ENCODE data around the gene HSPA1B.

HSPA1B gene

DNA sequence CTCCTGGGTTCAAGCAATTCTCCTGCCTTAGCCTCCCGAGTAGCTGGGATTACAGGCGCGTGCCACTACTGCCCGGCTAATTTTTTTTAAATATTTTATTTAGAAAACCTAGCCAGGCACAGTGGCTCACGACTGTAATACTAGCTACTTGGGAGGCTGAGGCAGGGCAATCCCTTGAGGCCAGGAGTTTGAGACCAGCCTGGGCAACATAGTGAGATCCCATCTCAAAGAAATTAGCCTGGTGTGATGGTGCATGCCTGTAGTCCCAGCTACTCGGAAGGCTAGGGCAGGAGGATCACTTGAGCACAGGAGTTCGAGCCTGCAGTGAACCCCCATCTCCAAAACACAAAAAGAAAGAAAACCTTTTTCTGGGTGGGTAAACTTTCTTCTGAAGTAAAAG is 48.8 kb downstream of the HSPA1B start:
- no peak for DNase-seq (ENCODE audit: extremely low spot score, insufficient read length, low read depth)
- no peak for FAIRE-seq

DNA sequence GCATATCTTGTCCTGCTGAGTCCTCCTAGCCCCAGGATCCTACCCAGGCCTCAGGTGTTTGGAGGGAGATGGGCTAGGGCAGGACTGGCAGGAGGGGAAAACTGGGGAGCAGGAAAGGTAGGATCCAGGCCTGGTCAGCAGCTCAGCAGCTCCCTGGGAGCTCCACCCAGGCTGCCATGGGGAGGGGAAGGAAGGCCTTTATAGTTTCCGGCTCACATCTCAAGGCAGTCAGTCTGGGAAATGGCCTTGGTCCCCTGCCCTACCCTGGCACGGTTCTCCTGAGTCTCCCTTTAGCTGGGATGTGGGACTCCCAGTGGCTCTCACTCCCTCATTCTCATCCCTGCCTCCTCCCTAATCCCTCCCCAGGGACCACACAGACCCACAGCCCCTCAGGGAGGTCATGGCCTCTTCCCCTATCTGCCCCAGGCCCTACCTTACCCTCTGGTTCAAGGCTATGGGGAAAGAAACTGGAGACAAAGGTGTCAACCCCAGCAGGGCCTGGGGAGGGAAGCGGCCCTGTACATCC is 49.6 kb downstream of the HSPA1B start:
- no peak for FAIRE-seq
- DNase-seq (ENCODE audit: extremely low spot score, insufficient read length, low read depth), result no peak

DNA sequence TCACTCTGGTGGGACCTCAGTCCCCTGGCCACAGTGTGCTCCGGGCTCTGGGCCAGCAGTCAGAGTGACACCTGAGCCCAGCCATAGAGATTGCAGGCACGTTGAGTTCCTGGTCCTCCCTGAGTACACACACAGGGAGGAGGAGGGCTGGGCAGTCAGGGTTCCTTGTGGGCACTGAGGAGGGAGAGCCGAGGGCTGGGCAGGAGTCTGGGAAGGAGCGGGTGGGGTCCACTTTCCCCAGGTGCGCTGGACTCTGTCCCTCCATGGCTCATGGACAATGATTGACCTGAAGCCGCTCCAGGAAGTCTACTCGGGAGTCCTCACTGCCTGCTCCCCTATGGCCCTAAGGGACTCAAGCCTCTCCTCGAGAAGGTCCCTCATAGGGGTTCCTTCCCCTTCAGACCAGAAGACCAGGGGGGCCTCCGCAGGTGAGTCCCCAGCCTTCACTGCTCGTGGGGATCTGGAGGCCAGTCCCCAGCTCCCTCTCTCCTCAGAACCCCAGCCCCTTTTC is 50.2 kb downstream of the HSPA1B start:
- FAIRE-seq, result no peak
- DNase-seq (ENCODE audit: extremely low spot score, insufficient read length, low read depth), result no peak

DNA sequence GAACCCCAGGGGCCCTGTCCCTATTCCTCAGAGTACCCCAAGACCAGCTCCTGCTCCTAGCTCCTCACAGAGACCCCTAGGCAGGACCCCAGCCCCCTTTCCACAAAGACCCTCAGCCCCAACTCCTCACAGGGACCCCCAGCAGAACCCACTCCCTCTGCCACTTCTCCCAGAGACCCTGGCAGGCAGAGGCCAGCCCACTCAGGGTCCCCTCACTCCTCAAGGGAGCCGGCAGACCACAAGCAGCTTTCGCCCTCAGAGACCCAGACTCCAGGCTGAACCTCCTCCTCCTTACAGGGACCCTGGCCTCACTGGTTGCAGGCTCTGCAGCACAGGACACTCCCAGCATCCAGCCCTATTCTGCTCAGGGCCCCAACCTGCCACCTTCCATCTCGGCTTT is 50.7 kb downstream of the HSPA1B start:
- DNase-seq (ENCODE audit: extremely low spot score, insufficient read length, low read depth) (no peak), FAIRE-seq (no peak)

DNA sequence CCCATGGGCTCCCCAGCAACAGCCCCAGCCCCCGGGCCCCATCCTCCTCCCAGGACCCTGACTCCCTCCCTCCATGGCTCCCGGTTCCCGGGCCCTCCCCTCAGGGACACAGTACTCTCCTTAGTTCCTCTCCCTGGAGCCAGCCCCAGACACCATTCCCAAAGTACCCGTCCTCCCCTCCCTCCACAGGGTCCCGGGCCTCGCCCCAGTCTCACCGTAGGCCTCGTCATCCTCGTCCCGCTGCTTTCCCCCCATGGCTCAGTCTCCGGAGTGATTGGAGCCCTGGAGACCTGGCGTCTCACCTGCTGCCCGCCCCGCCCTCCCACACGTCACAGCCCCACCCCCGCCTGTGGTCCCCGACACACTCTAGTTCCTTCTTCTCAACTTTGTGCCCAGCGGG is 51.2 kb downstream of the HSPA1B start, which contains the start of gene SLC44A4:
TSS of gene SLC44A4 (minus strand) at position 272 of the 400 bp plus-strand sequence. CDS start at position 255, 17 bp downstream.
- DNase-seq (ENCODE audit: extremely low spot score, insufficient read length, low read depth) (no peak), FAIRE-seq (no peak)

DNA sequence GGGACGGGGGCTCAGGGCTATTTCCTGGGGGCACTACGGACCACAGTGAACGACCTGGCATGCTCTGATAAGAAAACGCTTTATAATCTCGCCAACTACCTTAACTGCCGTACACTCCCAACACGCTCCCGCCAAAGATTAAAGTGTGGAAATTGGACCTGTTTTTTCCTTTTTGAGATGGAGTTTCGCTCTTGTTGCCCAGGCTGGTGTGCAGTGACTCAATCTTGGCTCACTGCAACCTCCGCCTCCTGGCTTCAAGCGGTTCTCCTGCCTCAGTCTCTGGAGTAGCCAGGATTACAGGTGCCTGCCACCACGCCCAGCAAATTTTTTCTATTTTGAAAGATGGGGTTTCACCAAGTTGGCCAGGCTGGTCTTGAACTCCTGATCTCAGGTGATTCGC is 51.6 kb downstream of the HSPA1B start:
- DNase-seq (ENCODE audit: extremely low spot score, insufficient read length, low read depth) (no peak), FAIRE-seq (no peak)

Data from GM18507 (cell line).